HepG2 (cell line): ENCODE results near the gene MYO9A. TPM values are rescaled to one million over a fixed set of nuclear protein-coding genes. Genes with fewer than 3 reads are reported as not detected.

Experiments
- ATAC-seq: fragments of 200-7000 bp; cut with Tn5 transposase; 3 replicates; pipeline ENCODE4 v1.9.1; 2020; ENCODE audit warnings: mild to moderate bottlenecking, moderate library complexity
- Bru-seq: library from RNA; stranded (reverse); fragments of 400-500 nt; gene quantifications from one replicate; lab custom pipeline; 2021; lab: Mats Ljungman, UMichigan
- BruChase-seq, 2 experiments: library from RNA; stranded (reverse); fragments of 400-500 nt; gene quantifications; one replicate each; lab custom pipeline; 2021; lab: Mats Ljungman, UMichigan
- BruUV-seq: library from RNA; stranded (reverse); fragments of 400-500 nt; replicated peaks from 2 replicates; lab custom pipeline; 2021; lab: Mats Ljungman, UMichigan
- CTCF ChIA-PET: fragments of 300-600 bp; formaldehyde crosslinking; extraction: SDS; loops from one replicate; lab custom pipeline; 2021; ENCODE audit warnings: low total read pairs, inconsistent platforms, low intra/inter-chr PET ratio; lab: Yijun Ruan, JAX
- POLR2A ChIA-PET: fragments of 350-600 bp; sonication (Branson Sonifier 250); formaldehyde crosslinking; loops from one replicate; lab custom pipeline; 2020; ENCODE audit warnings: antibody characterized with exemption, inconsistent platforms; lab: Yijun Ruan, JAX
- DNase-seq: peaks from one replicate; pipeline ENCODE4 v3.0.0-alpha.2; 2015; ENCODE audit warnings: low spot score
- FAIRE-seq: peaks from 3 replicates; lab custom pipeline; 2011; peaks lifted over from hg19 to GRCh38; lab: Jason Lieb, UNC
- H2AFZ ChIP-seq: one replicate; pipeline ENCODE4 v1.6.1; 2011; ENCODE audit warnings: low read length, inconsistent platforms
- H3K27ac ChIP-seq: fragments of 300-600 bp; 3 replicates; pipeline ENCODE4 v1.8.0; 2011; ENCODE audit warnings: mixed run types, mild to moderate bottlenecking, mixed read lengths, low read length, inconsistent platforms; ENCODE audit not compliant: insufficient read depth; ENCODE audit errors: extremely low read length
- H3K27me3 ChIP-seq, 2 experiments: fragments of 200-600 bp in 1 of 2; 2 replicates in 1 of 2; 3 replicates in 1 of 2; pipeline versions ENCODE4 v1.6.0 to v1.8.0; 2011; ENCODE audit warnings: low read length in 2 of 2, mild to moderate bottlenecking in 2 of 2, moderate library complexity in 2 of 2, inconsistent platforms in 1 of 2; ENCODE audit not compliant: insufficient read depth in 2 of 2, control insufficient read depth in 1 of 2
- H3K36me3 ChIP-seq, 2 experiments: fragments of 200-600 bp in 1 of 2; replicated peaks in 1 of 2; 2 replicates in 1 of 2; 3 replicates in 1 of 2; pipeline versions ENCODE4 v1.5.1 to v1.8.0; 2011; ENCODE audit warnings: low read length in 2 of 2, inconsistent platforms in 1 of 2; ENCODE audit not compliant: insufficient read depth in 2 of 2, control insufficient read depth in 1 of 2
- H3K4me1 ChIP-seq: 2 replicates; pipeline ENCODE4 v1.5.1; 2012; ENCODE audit warnings: low read length, inconsistent platforms; ENCODE audit not compliant: insufficient read depth
- H3K4me2 ChIP-seq: 2 replicates; pipeline ENCODE4 v1.6.0; 2011; ENCODE audit warnings: low read depth, low read length, inconsistent platforms
- H3K4me3 ChIP-seq, 3 experiments: fragments of 200-600 bp in 1 of 3; sonication (generic), shearing (Covaris generic) in 1 of 3; replicated peaks in 1 of 3; 2 replicates each; pipeline ENCODE4 v1.5.1; 2011 to 2016; ENCODE audit warnings: low read length in 3 of 3, inconsistent platforms in 2 of 3, low read depth in 2 of 3, mild to moderate bottlenecking in 2 of 3, control low read depth in 1 of 3, mixed read lengths in 1 of 3; ENCODE audit not compliant: insufficient read depth in 1 of 3
- H3K79me2 ChIP-seq: one replicate; pipeline ENCODE4 v1.6.1; 2011; ENCODE audit warnings: low read length, inconsistent platforms; ENCODE audit not compliant: insufficient read depth
- H3K9ac ChIP-seq: 2 replicates; pipeline ENCODE4 v1.6.0; 2011; ENCODE audit warnings: mild to moderate bottlenecking, low read depth, low read length, inconsistent platforms; ENCODE audit not compliant: insufficient read depth
- H3K9me3 ChIP-seq: 2 replicates; pipeline ENCODE4 v1.5.1; 2012; ENCODE audit warnings: mild to moderate bottlenecking, low read length
- H4K20me1 ChIP-seq: 2 replicates; pipeline ENCODE4 v1.6.0; 2011; ENCODE audit warnings: inconsistent platforms, mild to moderate bottlenecking, low read length, moderate library complexity; ENCODE audit not compliant: insufficient read depth
- CBX5 ChIP-seq: sonication (generic); formaldehyde crosslinking; IDR thresholded peaks from 2 replicates; pipeline ENCODE4 v1.4.0; 2020; ENCODE audit warnings: missing genetic modification reagents, borderline replicate concordance
- FIP1L1 ChIP-seq: fragments of 200-400 bp; formaldehyde crosslinking; IDR thresholded peaks from 2 replicates; pipeline ENCODE4 v1.6.1; 2018; ENCODE audit warnings: low read depth, mild to moderate bottlenecking, low read length, moderate library complexity, borderline replicate concordance; ENCODE audit not compliant: insufficient read depth
- FOXC1 ChIP-seq: sonication (generic); formaldehyde crosslinking; IDR thresholded peaks from 2 replicates; pipeline ENCODE4 v1.8.0; 2022; ENCODE audit warnings: mild to moderate bottlenecking, missing genetic modification reagents, borderline replicate concordance
- MAX ChIP-seq: IDR thresholded peaks from 2 replicates; pipeline ENCODE4 v1.6.1; 2012; ENCODE audit warnings: inconsistent platforms
- POLR2AphosphoS5 ChIP-seq: IDR thresholded peaks from 2 replicates; pipeline ENCODE4 v1.6.1; 2012; ENCODE audit warnings: low read depth, low read length
- RXRB ChIP-seq: IDR thresholded peaks from 2 replicates; pipeline ENCODE4 v1.6.1; 2016; ENCODE audit warnings: borderline replicate concordance, missing genetic modification reagents, missing compliant biosample characterization
- TARDBP ChIP-seq: sonication (generic); formaldehyde crosslinking; IDR thresholded peaks from 2 replicates; pipeline ENCODE4 v1.8.0; 2022; ENCODE audit warnings: mild to moderate bottlenecking, missing genetic modification reagents
- THRA ChIP-seq: sonication (generic); formaldehyde crosslinking; IDR thresholded peaks from 2 replicates; pipeline ENCODE4 v1.4.0; 2020; ENCODE audit warnings: missing genetic modification reagents, borderline replicate concordance
- ZIK1 ChIP-seq: sonication (generic); formaldehyde crosslinking; IDR thresholded peaks from 2 replicates; pipeline ENCODE4 v1.5.0; 2020; ENCODE audit warnings: mild to moderate bottlenecking, low read depth, missing genetic modification reagents, borderline replicate concordance
- ZNF724P ChIP-seq: sonication (generic); formaldehyde crosslinking; IDR thresholded peaks from 2 replicates; pipeline ENCODE4 v1.8.0; 2022; ENCODE audit warnings: missing genetic modification reagents, borderline replicate concordance
- ZNF747 ChIP-seq: sonication (generic); formaldehyde crosslinking; IDR thresholded peaks from 2 replicates; pipeline ENCODE4 v1.8.1; 2023; ENCODE audit warnings: missing genetic modification reagents, mild to moderate bottlenecking, borderline replicate concordance
- ZNF776 ChIP-seq: sonication (generic); formaldehyde crosslinking; IDR thresholded peaks from 2 replicates; pipeline ENCODE4 v1.4.0; 2020; ENCODE audit warnings: mild to moderate bottlenecking, missing genetic modification reagents
- ZNF790 ChIP-seq: sonication (generic); formaldehyde crosslinking; IDR thresholded peaks from 2 replicates; pipeline ENCODE4 v1.8.0; 2022; ENCODE audit warnings: missing genetic modification reagents, mild to moderate bottlenecking, borderline replicate concordance
- WGBS: methylation state at CpG from one replicate; pipeline ENCODE4 v1.1.6; 2017; ENCODE audit warnings: low lambda C conversion rate; 5-methylcytosine and 5-hydroxymethylcytosine counted together
- in situ Hi-C: cut with HindIII; loops from 2 replicates; pipeline ENCODE4 v1.10.0; 2017; ENCODE audit warnings: low pct_unique_long_range_greater_than_20kb; ENCODE audit not compliant: extremely low pct_ligation_motif_present
- intact Hi-C: fragments of 100-400 bp; cut with micrococcal nuclease; formaldehyde crosslinking; loops from one replicate; pipeline ENCODE4 v1.10.0; 2022; ENCODE audit not compliant: unreplicated experiment
- long read RNA-seq, 2 experiments: library from RNA in 1 of 2; library from polyadenylated mRNA in 1 of 2; stranded (forward) in 1 of 2; unstranded in 1 of 2; transcript quantifications; one replicate each; pipeline ENCODE4 v2.0.0, GENCODE V29; 2019 to 2022
- polyA minus RNA-seq, 3 experiments: library from RNA; depleted of rRNA, polyadenylated mRNA; stranded (reverse); fragments of >200 nt; gene quantifications; 2 replicates each; pipeline ENCODE4 v1.2.3, GENCODE V29; 2011; ENCODE audit warnings: low replicate concordance in 1 of 3
- polyA plus RNA-seq, 8 experiments: library from polyadenylated mRNA; depleted of rRNA in 3 of 8; stranded (reverse) in 7 of 8; unstranded in 1 of 8; fragments of >200 nt; fragmentation: Illumina TruSeq in 4 of 8; extraction: Trizol in 4 of 8; gene quantifications; 2 replicates each; pipeline versions ENCODE4 v1.2.1 to v1.2.3, GENCODE V29; 2011 to 2016; ENCODE audit warnings: low read depth in 4 of 8, missing spikeins in 1 of 8, mixed read lengths in 1 of 8; ENCODE audit not compliant: insufficient read depth in 1 of 8
- total RNA-seq, 5 experiments: library from RNA; depleted of rRNA; stranded (reverse); fragments of >200 nt; fragmentation: Illumina TruSeq; extraction: Trizol; gene quantifications; 2 replicates each; pipeline ENCODE4 v1.2.3, GENCODE V29; 2016; ENCODE audit warnings: low read depth in 1 of 5

MYO9A gene
- total RNA-seq (2016; rRNA removed; fragmentation: Illumina TruSeq; extraction: Trizol) (12.9 and 15.3 TPM in 2 replicates), polyA plus RNA-seq (2011; rRNA removed) (4.8 and 5.8 TPM in 2 replicates), polyA minus RNA-seq (2011; rRNA and poly(A)+ RNA removed; ENCODE audit: low replicate concordance) (31.5 and 58.0 TPM in 2 replicates), Bru-seq, nascent RNA (percentile 58 among the genes with signal in this experiment), BruChase-seq, experiment 1, labeled RNA remaining after a 6-hour chase (percentile 60 among the genes with signal in this experiment), BruChase-seq, experiment 2, labeled RNA remaining after a 2-hour chase (percentile 60 among the genes with signal in this experiment)
- 23.4 and 25.1 TPM in 2 replicates for total RNA-seq (2016; cell fraction: cytosol; rRNA removed; fragmentation: Illumina TruSeq; extraction: Trizol; ENCODE audit: low read depth)
- 12.3 and 13.5 TPM in 2 replicates for total RNA-seq (2016; cell fraction: insoluble cytoplasmic fraction; rRNA removed; fragmentation: Illumina TruSeq; extraction: Trizol)
- total RNA-seq (2016; cell fraction: membrane; rRNA removed; fragmentation: Illumina TruSeq; extraction: Trizol), result 13.0 and 19.2 TPM in 2 replicates
- 22.0 and 25.2 TPM in 2 replicates for total RNA-seq (2016; cell fraction: nucleus; rRNA removed; fragmentation: Illumina TruSeq; extraction: Trizol)
- 2.2 and 3.1 TPM in 2 replicates for polyA plus RNA-seq (2011; cell fraction: cytosol; rRNA removed)
- polyA plus RNA-seq (2011; cell fraction: nucleus; rRNA removed), result 9.4 and 11.5 TPM in 2 replicates
- polyA plus RNA-seq (2012), result 4.1 and 4.7 TPM in 2 replicates
- 0.09 and 0.14 TPM in 2 replicates for polyA plus RNA-seq (2016; cell fraction: cytosol; fragmentation: Illumina TruSeq; extraction: Trizol; ENCODE audit: low read depth)
- 3.3 and 4.5 TPM in 2 replicates for polyA plus RNA-seq (2016; cell fraction: insoluble cytoplasmic fraction; fragmentation: Illumina TruSeq; extraction: Trizol; ENCODE audit: low read depth)
- polyA plus RNA-seq (2016; cell fraction: membrane; fragmentation: Illumina TruSeq; extraction: Trizol; ENCODE audit: low read depth), result 0.35 and 0.40 TPM in 2 replicates
- 7.8 and 8.8 TPM in 2 replicates for polyA plus RNA-seq (2016; cell fraction: nucleus; fragmentation: Illumina TruSeq; extraction: Trizol; ENCODE audit: insufficient read depth, low read depth)
- polyA minus RNA-seq (2011; cell fraction: cytosol; rRNA and poly(A)+ RNA removed), result 14.8 TPM in 2 replicates
- 75.4 and 78.3 TPM in 2 replicates for polyA minus RNA-seq (2011; cell fraction: nucleus; rRNA and poly(A)+ RNA removed)
- long read RNA-seq, experiment 1, partial matches to known transcripts, result 1 of 3 reads
- long read RNA-seq, experiment 1, other reads (novel, unspliced or antisense), result 2 of 3 reads
- long read RNA-seq, experiment 2, full-length matches to known transcripts, result 1 of 4 reads
- long read RNA-seq, experiment 2, partial matches to known transcripts, result 0 of 4 reads
- long read RNA-seq, experiment 2, other reads (novel, unspliced or antisense), result 3 of 4 reads

- no peaks in the 10 kb centered on the region for H3K9me3 ChIP-seq
- H4K20me1 ChIP-seq, result no peaks in the 10 kb centered on the region
- TSS peak; percentile 87 for BruUV-seq
- peak within 1 kb of the TSS; percentile 96 for H3K4me2 ChIP-seq
- peak within 1 kb of the TSS; percentile 91 for H3K9ac ChIP-seq
- in situ Hi-C loops, result no loop called here
- FAIRE-seq (peak; percentile 85), DNase-seq (peak; percentile 97), ATAC-seq (peak; percentile 63)
- intact Hi-C loops, result no loop called here
- H3K79me2 ChIP-seq, result peaks cover 13% of the 10 kb centered on the region
- H3K27ac ChIP-seq, result peak within 1 kb of the TSS; percentile 95
- no peaks in the 10 kb centered on the region for H3K36me3 ChIP-seq
- WGBS, result 3% methylated on average over 29 of the region's 69 CpGs
- H3K4me3 ChIP-seq, result peak within 1 kb of the TSS; percentile 93 to 98 (median 96)
- ChIA-PET CTCF (no interaction called here), POLR2A (interaction anchor here (0.6 to 1.5 kb wide), 8 partner anchors 12 to 340 kb away, joined by 3 to 5 read pairs (median 3); no protein-coding TSS in a partner anchor)
- H3K4me1 ChIP-seq, result peaks cover 26% of the 10 kb centered on the region
- peak within 1 kb of the TSS; percentile 95 for H2AFZ ChIP-seq
- H3K27me3 ChIP-seq, result no peaks in the 10 kb centered on the region
- TF ChIP-seq FOXC1 (CRISPR knock-in tag), result 0 out of 2 replicates have a peak, but pooled peaks have one; percentile 7
- TF ChIP-seq TARDBP (CRISPR knock-in tag), result peak; percentile 0; the same call in 1 of the 2 replicates
- no peak for TF ChIP-seq ZNF790 (CRISPR knock-in tag)
- TF ChIP-seq ZIK1 (CRISPR knock-in tag), result no peak
- TF ChIP-seq CBX5 (CRISPR knock-in tag), result 0 out of 2 replicates have a peak, but pooled peaks have one; percentile 25
- 0 out of 2 replicates have a peak, but pooled peaks have one; percentile 57 for TF ChIP-seq ZNF747 (CRISPR knock-in tag)
- peak; percentile 25; the same call in 1 of the 2 replicates for TF ChIP-seq ZNF724P (CRISPR knock-in tag)
- TF ChIP-seq THRA (CRISPR knock-in tag), result 0 out of 2 replicates have a peak, but pooled peaks have one; percentile 2
- peak; percentile 91 for TF ChIP-seq POLR2AphosphoS5
- peak; percentile 56; the same call in 1 of the 2 replicates for TF ChIP-seq MAX
- no peak for TF ChIP-seq FIP1L1
- TF ChIP-seq ZNF776, result no peak
- peak; percentile 46; the same call in 1 of the 2 replicates for TF ChIP-seq RXRB (CRISPR knock-in tag)
Measured at GRCh38 chr15:72118017-72118978, at the start of gene MYO9A, which contains the start of gene SENP8. MYO9A (minus strand) TSS chr15:72118150; CDS start chr15:72046563, 71,587 bp downstream. SENP8 (plus strand) TSS chr15:72118403; CDS start chr15:72139624, 21,221 bp downstream.
